ENCODE measurements around the gene HAVCR2. TPM values are rescaled to one million over a fixed set of nuclear protein-coding genes. Genes with fewer than 3 reads are reported as not detected.

The HAVCR2 gene
- polyA plus RNA-seq, 1 donor from 2014 or later = 1.1 TPM

- H3K9me3 ChIP-seq (ENCODE audit: low read length) = no peaks in the 10 kb centered on the region
- no peak overlapping the region for H2AFZ ChIP-seq (ENCODE audit: low read depth, low read length)
- H3K4me2 ChIP-seq (ENCODE audit: low read length) = no peak overlapping the region
- no peaks in the 10 kb centered on the region for H3F3A ChIP-seq (ENCODE audit: insufficient read depth, low read length, poor library complexity, severe bottlenecking)
- H3K27ac ChIP-seq (ENCODE audit: low read length) = no peak overlapping the region
- no peaks in the 10 kb centered on the region for H3K79me2 ChIP-seq (replicated peaks; ENCODE audit: insufficient read depth, low read length)
- no peak overlapping the region for H3K4me3 ChIP-seq (ENCODE audit: low read length)
- no peaks in the 10 kb centered on the region for H3K9me2 ChIP-seq (ENCODE audit: insufficient read depth, low read length)
- no peak overlapping the region for H3K9ac ChIP-seq (ENCODE audit: low read length)
- TF ChIP-seq MXI1 (conservative IDR thresholded peaks at IDR 0.05; ENCODE audit: poor library complexity, severe bottlenecking) (no peak), EZH2 (IDR thresholded peaks at IDR 0.05; ENCODE audit: borderline replicate concordance, insufficient read depth, low read length, poor library complexity, severe bottlenecking) (no peak), REST (IDR thresholded peaks at IDR 0.05; ENCODE audit: borderline replicate concordance) (no peak), RAD21 (conservative IDR thresholded peaks at IDR 0.05) (no peak)
- H3K36me3 ChIP-seq (ENCODE audit: insufficient read depth, low read length) = no peaks in the 10 kb centered on the region
- H4K20me1 ChIP-seq (ENCODE audit: insufficient read depth) = no peaks in the 10 kb centered on the region
- no peaks in the 10 kb centered on the region for H3K27me3 ChIP-seq (ENCODE audit: insufficient read depth, low read depth, low read length)
These were observed 6.7 kb upstream of the HAVCR2 start for GRCh38 chr5:157115502-157115901.

GRCh38 chr5:157115012-157115411 lies 6.2 kb upstream of the HAVCR2 start:
- H3K4me2 ChIP-seq (ENCODE audit: low read length) = no peak overlapping the region
- H3K9me2 ChIP-seq (ENCODE audit: insufficient read depth, low read length) = no peaks in the 10 kb centered on the region
- H3K79me2 ChIP-seq (replicated peaks; ENCODE audit: insufficient read depth, low read length) = no peaks in the 10 kb centered on the region
- no peak overlapping the region for H3K27ac ChIP-seq (ENCODE audit: low read length)
- no peaks in the 10 kb centered on the region for H4K20me1 ChIP-seq (ENCODE audit: insufficient read depth)
- TF ChIP-seq EZH2 (IDR thresholded peaks at IDR 0.05; ENCODE audit: borderline replicate concordance, insufficient read depth, low read length, poor library complexity, severe bottlenecking) (no peak), REST (IDR thresholded peaks at IDR 0.05; ENCODE audit: borderline replicate concordance) (no peak), CTCF (IDR thresholded peaks at IDR 0.05; ENCODE audit: poor library complexity, severe bottlenecking) (no peak), MXI1 (conservative IDR thresholded peaks at IDR 0.05; ENCODE audit: poor library complexity, severe bottlenecking) (no peak), SMC3 (conservative IDR thresholded peaks at IDR 0.05; ENCODE audit: poor library complexity) (no peak), EP300 (conservative IDR thresholded peaks at IDR 0.05; ENCODE audit: poor library complexity, severe bottlenecking) (no peak), POLR2AphosphoS5 (IDR thresholded peaks at IDR 0.05) (no peak), RAD21 (conservative IDR thresholded peaks at IDR 0.05) (no peak), TAF1 (IDR thresholded peaks at IDR 0.05; ENCODE audit: low read depth) (no peak)
- no peak overlapping the region for H3K9ac ChIP-seq (ENCODE audit: low read length)
- no peaks in the 10 kb centered on the region for H3K27me3 ChIP-seq (ENCODE audit: insufficient read depth, low read depth, low read length)
- H3K9me3 ChIP-seq (ENCODE audit: low read length) = no peaks in the 10 kb centered on the region
- no peak overlapping the region for H2AFZ ChIP-seq (ENCODE audit: low read depth, low read length)
- H3K36me3 ChIP-seq (ENCODE audit: insufficient read depth, low read length) = no peaks in the 10 kb centered on the region
- no peak overlapping the region for H3K4me3 ChIP-seq (ENCODE audit: low read length)
- H3F3A ChIP-seq (ENCODE audit: insufficient read depth, low read length, poor library complexity, severe bottlenecking) = no peaks in the 10 kb centered on the region
